GM12878 (cell line): ENCODE measurements around the gene RPS19BP1. TPM values are rescaled to one million over a fixed set of nuclear protein-coding genes. Genes with fewer than 3 reads are reported as not detected.

Source experiments
- ATAC-seq: fragments of 200-7000 bp; cut with Tn5 transposase; 3 replicates; pipeline ENCODE4 v1.9.1; 2020; ENCODE audit warnings: mild to moderate bottlenecking, moderate library complexity
- BruUV-seq: library from RNA; stranded (reverse); fragments of 400-500 nt; replicated peaks from 2 replicates; lab custom pipeline; 2021; lab: Mats Ljungman, UMichigan
- CTCF ChIA-PET: fragments of 300-600 bp; sonication (Branson Sonifier 250); formaldehyde crosslinking; extraction: SDS; loops from one replicate; lab custom pipeline; 2021; ENCODE audit warnings: inconsistent platforms; lab: Yijun Ruan, JAX
- POLR2A ChIA-PET: fragments of 350-600 bp; formaldehyde crosslinking; extraction: SDS; loops from one replicate; lab custom pipeline; 2021; ENCODE audit warnings: inconsistent platforms; lab: Charles Lee
- RAD21 ChIA-PET: fragments of 300-600 bp; sonication (Branson Sonifier 250); formaldehyde crosslinking; loops from one replicate; lab custom pipeline; 2023; ENCODE audit warnings: antibody characterized with exemption; ENCODE audit not compliant: unreplicated experiment; lab: Charles Lee
- SMC1A ChIA-PET: fragments of 300-600 bp; sonication (Branson Sonifier 250); formaldehyde crosslinking; loops from one replicate; lab custom pipeline; 2023; ENCODE audit not compliant: unreplicated experiment, uncharacterized antibody; lab: Charles Lee
- DNase-seq: peaks from one replicate; pipeline ENCODE4 v3.0.0-alpha.2; 2011; ENCODE audit warnings: low read depth, low spot score
- FAIRE-seq: peaks from 3 replicates; lab custom pipeline; 2011; peaks lifted over from hg19 to GRCh38; lab: Jason Lieb, UNC
- H2AFZ ChIP-seq: 2 replicates; pipeline ENCODE4 v1.6.0; 2011; ENCODE audit warnings: low read depth, low read length, control low read depth; ENCODE audit not compliant: control insufficient read depth
- H3K27ac ChIP-seq: 2 replicates; pipeline ENCODE4 v1.5.1; 2011; ENCODE audit warnings: control low read depth; ENCODE audit not compliant: control insufficient read depth, insufficient read depth
- H3K27me3 ChIP-seq, 2 experiments: replicated peaks in 1 of 2; 2 replicates each; pipeline versions ENCODE4 v1.6.0 to v1.6.1; 2011; ENCODE audit warnings: low read length in 1 of 2; ENCODE audit not compliant: control insufficient read depth in 2 of 2, insufficient read depth in 2 of 2
- H3K36me3 ChIP-seq, 2 experiments: 2 replicates each; pipeline ENCODE4 v1.5.1; 2011; ENCODE audit warnings: low read length in 1 of 2; ENCODE audit not compliant: control insufficient read depth in 2 of 2, insufficient read depth in 2 of 2
- H3K4me1 ChIP-seq: 2 replicates; pipeline ENCODE4 v1.6.1; 2011; ENCODE audit warnings: mild to moderate bottlenecking, low read length, moderate library complexity, mixed read lengths; ENCODE audit not compliant: control insufficient read depth, insufficient read depth
- H3K4me2 ChIP-seq: 2 replicates; pipeline ENCODE4 v1.6.0; 2011; ENCODE audit warnings: control low read depth; ENCODE audit not compliant: control insufficient read depth, insufficient read depth
- H3K4me3 ChIP-seq: fragments of 200-600 bp; sonication (generic); 2 replicates; pipeline ENCODE4 v1.5.1; 2016
- H3K79me2 ChIP-seq: 2 replicates; pipeline ENCODE4 v1.6.0; 2011; ENCODE audit warnings: low read length; ENCODE audit not compliant: control insufficient read depth, insufficient read depth
- H3K9ac ChIP-seq: 2 replicates; pipeline ENCODE4 v1.8.0; 2011; ENCODE audit warnings: low read length, control low read depth, mixed read lengths; ENCODE audit not compliant: control insufficient read depth, insufficient read depth
- H3K9me3 ChIP-seq: replicated peaks from 3 replicates; pipeline ENCODE4 v1.5.1; 2011; ENCODE audit warnings: mild to moderate bottlenecking, low read length; ENCODE audit not compliant: control insufficient read depth, insufficient read depth
- H4K20me1 ChIP-seq: 2 replicates; pipeline ENCODE4 v1.6.0; 2011; ENCODE audit not compliant: control insufficient read depth, insufficient read depth
- BRCA1 ChIP-seq: IDR thresholded peaks from 2 replicates; pipeline ENCODE4 v1.6.1; 2011; ENCODE audit warnings: low read depth, low read length, improper control_type of control experiment
- EED ChIP-seq: sonication (generic); IDR thresholded peaks from 2 replicates; pipeline ENCODE4 v1.6.1; 2016; ENCODE audit warnings: antibody characterized with exemption, low read depth
- ESRRA ChIP-seq: IDR thresholded peaks from 2 replicates; pipeline ENCODE4 v1.6.1; 2012; ENCODE audit warnings: mild to moderate bottlenecking, low read length, improper control_type of control experiment
- IRF4 ChIP-seq: IDR thresholded peaks from 2 replicates; pipeline ENCODE4 v1.6.1; 2011; ENCODE audit warnings: low read depth, low read length
- MEF2B ChIP-seq: fragments of 450-650 bp; IDR thresholded peaks from 2 replicates; pipeline ENCODE4 v1.6.1; 2018; ENCODE audit warnings: mild to moderate bottlenecking, moderate library complexity; ENCODE audit not compliant: partially characterized antibody, poor library complexity, severe bottlenecking
- NBN ChIP-seq: fragments of 450-650 bp; IDR thresholded peaks from 2 replicates; pipeline ENCODE4 v1.6.1; 2016
- RBBP5 ChIP-seq: fragments of 200-600 bp; sonication (generic); conservative IDR thresholded peaks from 2 replicates; pipeline ENCODE4 v1.6.1; 2016
- RCOR1 ChIP-seq: conservative IDR thresholded peaks from 2 replicates; pipeline ENCODE4 v1.6.1; 2012; ENCODE audit warnings: low read depth, low read length, improper control_type of control experiment
- RFX5 ChIP-seq: IDR thresholded peaks from 2 replicates; pipeline ENCODE4 v1.6.1; 2011; ENCODE audit warnings: low read depth, low read length, improper control_type of control experiment
- SREBF1 ChIP-seq: IDR thresholded peaks from 2 replicates; pipeline ENCODE4 v1.6.1; 2012; ENCODE audit warnings: mild to moderate bottlenecking, low read length
- SUPT20H ChIP-seq: IDR thresholded peaks from 2 replicates; pipeline ENCODE4 v1.6.1; 2011; ENCODE audit warnings: low read depth, mild to moderate bottlenecking, low read length, moderate library complexity, borderline replicate concordance; ENCODE audit not compliant: control insufficient read depth
- WGBS: methylation state at CpG from one replicate; pipeline ENCODE4 v1.1.6; 2016; ENCODE audit warnings: low lambda C conversion rate; ENCODE audit not compliant: insufficient replicate concordance, insufficient coverage; ENCODE audit errors: missing lambda C conversion rate; 5-methylcytosine and 5-hydroxymethylcytosine counted together
- in situ Hi-C: fragments of 300-500 bp; cut with MboI; formaldehyde crosslinking; loops from 9 replicates; pipeline ENCODE4 v1.14.3; 2018; ENCODE audit warnings: mixed read lengths
- intact Hi-C: fragments of 100-400 bp; cut with micrococcal nuclease; formaldehyde crosslinking; loops from one replicate; pipeline ENCODE4 v1.14.2; 2022; ENCODE audit not compliant: unreplicated experiment
- polyA plus RNA-seq, 11 experiments: library from polyadenylated mRNA; depleted of rRNA in 4 of 11; unstranded in 6 of 11; stranded (reverse) in 5 of 11; fragments of >200 nt; fragmentation: Nextera tagmentation in 4 of 11; fragmentation: Illumina TruSeq in 1 of 11; extraction: Ambion mirVana in 4 of 11; extraction: Trizol in 1 of 11; gene quantifications; 1 replicate in 1 of 11; 2 replicates in 10 of 11; pipeline versions ENCODE4 v1.2.1 to v1.2.3, GENCODE V29; 2011 to 2016; ENCODE audit warnings: inconsistent platforms in 2 of 11, missing spikeins in 2 of 11, low read depth in 1 of 11
- total RNA-seq, 4 experiments: library from RNA; depleted of rRNA in 3 of 4; stranded (reverse); fragments of >200 nt in 3 of 4; fragmentation: Illumina TruSeq in 1 of 4; extraction: Trizol in 1 of 4; gene quantifications; 2 replicates each; pipeline versions ENCODE4 v1.2.1 to v1.2.3, GENCODE V29; 2013 to 2021
- TF ChIP-seq, protein P1 (sequence below): IDR thresholded peaks from 2 replicates; pipeline ENCODE4 v1.6.1; 2011; ENCODE audit warnings: low read depth, low read length, improper control_type of control experiment, borderline replicate concordance

RPS19BP1 gene
- total and polyA plus RNA-seq, 10 of the 15 experiments (the other 5 are each of a cell fraction or from before 2014, with no cell fraction given): 2.7 to 206 (median 78.6) TPM

DNA sequence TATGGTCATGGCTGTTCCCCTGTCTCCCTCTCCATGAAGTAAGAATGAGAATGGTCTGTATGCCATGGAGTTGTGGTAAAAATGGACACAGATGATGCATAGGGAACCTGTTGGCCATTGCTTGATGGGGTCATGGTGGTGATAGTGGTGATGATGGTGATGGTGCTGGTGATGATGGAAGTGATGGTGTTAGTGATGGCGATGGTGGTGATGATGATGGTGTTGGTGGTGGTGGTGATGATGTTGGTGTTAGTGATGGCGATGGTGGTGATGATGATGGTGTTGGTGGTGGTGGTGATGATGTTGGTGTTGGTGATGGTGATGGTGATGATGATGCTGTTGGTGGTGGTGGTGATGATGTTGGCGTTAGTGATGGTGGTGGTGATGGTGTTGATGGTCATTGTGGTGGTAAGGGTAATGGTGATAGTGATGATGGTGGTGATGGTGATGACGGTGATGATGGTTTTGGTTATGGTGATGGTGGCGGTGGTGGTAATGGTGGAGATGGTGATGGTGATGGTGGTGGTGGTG lies 32.9 kb upstream of the RPS19BP1 start:
- ChIA-PET SMC1A (no interaction called here), CTCF (interaction anchor here (1.0 kb wide), 1 partner anchor 459 kb away, joined by 4 read pairs; no protein-coding TSS in a partner anchor), POLR2A (no interaction called here), RAD21 (no interaction called here)
- Histone ChIP-seq H4K20me1 (no peaks in the 10 kb centered on the region), H3K4me2 (no peak overlapping the region), H3K27ac (no peak overlapping the region), H3K36me3 (no peaks in the 10 kb centered on the region), H3K9me3 (no peaks in the 10 kb centered on the region), H3K27me3 (peaks cover 0 to 1% of the 10 kb centered on the region in 2 experiments; a peak in 1 of 4 replicates), H3K79me2 (no peaks in the 10 kb centered on the region), H3K4me3 (no peak overlapping the region), H3K9ac (no peak overlapping the region), H3K4me1 (no peaks in the 10 kb centered on the region), H2AFZ (no peak overlapping the region)
- intact Hi-C loops: no loop called here
- no peak for ATAC-seq
- DNase-seq: no peak
- no TSS peak for BruUV-seq
- TF ChIP-seq ESRRA: no peak
- no peak for TF ChIP-seq RFX5
- no peak for TF ChIP-seq NBN
- TF ChIP-seq EED: no peak
- no peak for TF ChIP-seq SREBF1
- no peak for TF ChIP-seq MEF2B
- no peak for TF ChIP-seq SUPT20H
- no peak for TF ChIP-seq BRCA1
- TF ChIP-seq RBBP5: no peak
- no peak for TF ChIP-seq IRF4
- no peak for TF ChIP-seq RCOR1
- TF ChIP-seq, protein P1, sequence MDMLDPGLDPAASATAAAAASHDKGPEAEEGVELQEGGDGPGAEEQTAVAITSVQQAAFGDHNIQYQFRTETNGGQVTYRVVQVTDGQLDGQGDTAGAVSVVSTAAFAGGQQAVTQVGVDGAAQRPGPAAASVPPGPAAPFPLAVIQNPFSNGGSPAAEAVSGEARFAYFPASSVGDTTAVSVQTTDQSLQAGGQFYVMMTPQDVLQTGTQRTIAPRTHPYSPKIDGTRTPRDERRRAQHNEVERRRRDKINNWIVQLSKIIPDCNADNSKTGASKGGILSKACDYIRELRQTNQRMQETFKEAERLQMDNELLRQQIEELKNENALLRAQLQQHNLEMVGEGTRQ: no peak
- peak; percentile 27 for FAIRE-seq
- in situ Hi-C loops: no loop called here
- 61% methylated on average over 5 of the region's 5 CpGs for WGBS
